H1 (cell line): ENCODE measurements around the gene R3HDML. TPM values are rescaled to one million over a fixed set of nuclear protein-coding genes. Genes with fewer than 3 reads are reported as not detected.

ENCODE experiments used
- CTCF ChIA-PET: fragments of 300-600 bp; sonication (Branson Sonifier 250); formaldehyde crosslinking; loops from one replicate; lab custom pipeline; 2021; ENCODE audit not compliant: partially characterized antibody; lab: Charles Lee
- POLR2A ChIA-PET: fragments of 300-600 bp; sonication (Branson Sonifier 250); formaldehyde crosslinking; loops from one replicate; lab custom pipeline; 2021; ENCODE audit warnings: inconsistent platforms; ENCODE audit not compliant: partially characterized antibody; lab: Charles Lee
- DNase-seq, 2 experiments: peaks; one replicate each; pipeline versions ENCODE4 v3.0.0 to v3.0.0-alpha.2; 2010 to 2022; ENCODE audit warnings: low spot score in 2 of 2, low read depth in 1 of 2, mixed read lengths in 1 of 2
- FAIRE-seq: peaks from 2 replicates; lab custom pipeline; 2011; peaks lifted over from hg19 to GRCh38; lab: Jason Lieb, UNC
- H2AFZ ChIP-seq: 2 replicates; pipeline ENCODE4 v1.8.1; 2012; ENCODE audit warnings: low read length, inconsistent platforms
- H2AK5ac ChIP-seq: 2 replicates; pipeline ENCODE4 v1.6.1; 2013; ENCODE audit warnings: low read depth, low read length
- H2BK120ac ChIP-seq: replicated peaks from 2 replicates; pipeline ENCODE3; 2013; ENCODE audit warnings: low read depth, low read length, inconsistent platforms
- H2BK12ac ChIP-seq: 2 replicates; pipeline ENCODE4 v1.6.1; 2013; ENCODE audit warnings: low read depth, low read length
- H2BK15ac ChIP-seq: 2 replicates; pipeline ENCODE4 v1.6.1; 2013; ENCODE audit warnings: low read length
- H2BK20ac ChIP-seq: 2 replicates; pipeline ENCODE4 v1.6.1; 2013; ENCODE audit warnings: low read length
- H2BK5ac ChIP-seq: 2 replicates; pipeline ENCODE4 v1.6.1; 2013; ENCODE audit warnings: low read depth, low read length
- H3K14ac ChIP-seq: 2 replicates; pipeline ENCODE4 v1.6.1; 2013; ENCODE audit warnings: inconsistent platforms; ENCODE audit not compliant: insufficient read length
- H3K18ac ChIP-seq: 2 replicates; pipeline ENCODE4 v1.6.1; 2013; ENCODE audit warnings: low read length; ENCODE audit errors: extremely low read depth
- H3K23ac ChIP-seq: 2 replicates; pipeline ENCODE4 v1.6.1; 2013; ENCODE audit warnings: inconsistent platforms; ENCODE audit not compliant: insufficient read length
- H3K23me2 ChIP-seq: 2 replicates; pipeline ENCODE4 v1.6.1; 2013; ENCODE audit warnings: low read depth, low read length
- H3K27ac ChIP-seq: 2 replicates; pipeline ENCODE4 v1.6.1; 2011; ENCODE audit warnings: low read depth, low read length, inconsistent platforms
- H3K27me3 ChIP-seq, 4 experiments: replicated peaks in 1 of 4; 1 replicate in 1 of 4; 2 replicates in 3 of 4; pipeline versions ENCODE4 v1.6.1 to v1.8.1; 2011 to 2013; ENCODE audit warnings: low read length in 3 of 4, mild to moderate bottlenecking in 3 of 4, inconsistent platforms in 2 of 4, mixed read lengths in 2 of 4, moderate library complexity in 1 of 4; ENCODE audit not compliant: control insufficient read depth in 3 of 4, insufficient read depth in 3 of 4; ENCODE audit errors: extremely low read depth in 1 of 4
- H3K36me3 ChIP-seq, 4 experiments: 2 replicates each; pipeline versions ENCODE4 v1.6.1 to v1.8.1; 2011 to 2013; ENCODE audit warnings: mild to moderate bottlenecking in 4 of 4, low read length in 3 of 4, moderate library complexity in 2 of 4, control low read depth in 1 of 4, inconsistent platforms in 1 of 4; ENCODE audit not compliant: insufficient read depth in 4 of 4, control insufficient read depth in 2 of 4
- H3K4ac ChIP-seq: replicated peaks from 2 replicates; pipeline ENCODE3; 2013; ENCODE audit warnings: low read length, low read depth, mixed read lengths, inconsistent platforms; ENCODE audit not compliant: insufficient read length
- H3K4me1 ChIP-seq, 4 experiments: replicated peaks in 1 of 4; 1 replicate in 1 of 4; 2 replicates in 3 of 4; pipeline versions ENCODE4 v1.6.1 to v1.8.1; 2011 to 2013; ENCODE audit warnings: low read length in 3 of 4, inconsistent platforms in 2 of 4, mixed read lengths in 1 of 4; ENCODE audit not compliant: insufficient read depth in 4 of 4, control insufficient read depth in 3 of 4
- H3K4me2 ChIP-seq, 2 experiments: 2 replicates each; pipeline versions ENCODE4 v1.6.1 to v1.8.1; 2011 to 2013; ENCODE audit warnings: low read depth in 2 of 2, low read length in 2 of 2, control low read depth in 1 of 2, inconsistent platforms in 1 of 2, mild to moderate bottlenecking in 1 of 2; ENCODE audit not compliant: insufficient read depth in 1 of 2
- H3K4me3 ChIP-seq, 4 experiments: fragments of 200-600, 300-600 bp in 1 of 4; sonication (generic), shearing (Covaris generic), sonication (Bioruptor Twin) in 1 of 4; 2 replicates each; pipeline versions ENCODE4 v1.5.1 to v1.8.1; 2011 to 2016; ENCODE audit warnings: low read length in 4 of 4, low read depth in 3 of 4, control low read depth in 2 of 4, inconsistent platforms in 2 of 4, mild to moderate bottlenecking in 2 of 4, mixed read lengths in 1 of 4, moderate library complexity in 1 of 4; ENCODE audit not compliant: insufficient read depth in 2 of 4; ENCODE audit errors: extremely low read depth in 1 of 4
- H3K56ac ChIP-seq: replicated peaks from 2 replicates; pipeline ENCODE3; 2013; ENCODE audit warnings: low read depth, mild to moderate bottlenecking, mixed read lengths, low read length, inconsistent platforms; ENCODE audit not compliant: insufficient read length
- H3K79me1 ChIP-seq: 2 replicates; pipeline ENCODE4 v1.6.1; 2013; ENCODE audit warnings: low read depth, low read length, control low read depth
- H3K79me2 ChIP-seq, 2 experiments: 2 replicates each; pipeline versions ENCODE4 v1.6.1 to v1.8.1; 2012 to 2013; ENCODE audit warnings: low read length in 2 of 2, mild to moderate bottlenecking in 2 of 2, inconsistent platforms in 1 of 2; ENCODE audit not compliant: insufficient read depth in 2 of 2, control insufficient read depth in 1 of 2
- H3K9ac ChIP-seq, 4 experiments: replicated peaks in 1 of 4; 1 replicate in 1 of 4; 2 replicates in 3 of 4; pipeline versions ENCODE4 v1.6.1 to v1.8.1; 2011 to 2013; ENCODE audit warnings: low read depth in 3 of 4, low read length in 3 of 4, control low read depth in 2 of 4, mild to moderate bottlenecking in 2 of 4, moderate library complexity in 2 of 4, inconsistent platforms in 1 of 4; ENCODE audit errors: extremely low read depth in 1 of 4
- H3K9me3 ChIP-seq, 2 experiments: 2 replicates each; pipeline versions ENCODE4 v1.6.1 to v1.8.1; 2012 to 2013; ENCODE audit warnings: mild to moderate bottlenecking in 2 of 2, moderate library complexity in 2 of 2, control low read depth in 1 of 2, inconsistent platforms in 1 of 2, low read depth in 1 of 2, low read length in 1 of 2, mixed read lengths in 1 of 2; ENCODE audit not compliant: insufficient read depth in 2 of 2
- H4K20me1 ChIP-seq, 2 experiments: replicated peaks in 1 of 2; 2 replicates each; pipeline versions ENCODE3 to v1.8.1; 2011 to 2013; ENCODE audit warnings: inconsistent platforms in 2 of 2, low read length in 2 of 2, mild to moderate bottlenecking in 1 of 2; ENCODE audit not compliant: insufficient read depth in 2 of 2, control insufficient read depth in 1 of 2
- H4K5ac ChIP-seq: 2 replicates; pipeline ENCODE4 v1.6.1; 2013; ENCODE audit warnings: low read length, low read depth, mixed read lengths, inconsistent platforms; ENCODE audit not compliant: insufficient read length
- H4K8ac ChIP-seq: 2 replicates; pipeline ENCODE4 v1.8.0; 2013; ENCODE audit warnings: mild to moderate bottlenecking, moderate library complexity, low read length, inconsistent platforms; ENCODE audit not compliant: insufficient read depth; ENCODE audit errors: extremely low read depth
- H4K91ac ChIP-seq: replicated peaks from 2 replicates; pipeline ENCODE3; 2013; ENCODE audit warnings: low read length, mixed read lengths, inconsistent platforms; ENCODE audit not compliant: insufficient read length
- CTCF ChIP-seq, 3 experiments: IDR thresholded peaks; 1 replicate in 2 of 3; 2 replicates in 1 of 3; pipeline versions ENCODE4 v1.5.1 to v1.6.1; 2011; ENCODE audit warnings: low read length in 3 of 3, mild to moderate bottlenecking in 3 of 3, inconsistent platforms in 2 of 3, low read depth in 1 of 3, moderate library complexity in 1 of 3; ENCODE audit not compliant: insufficient read depth in 1 of 3; ENCODE audit errors: control extremely low read depth in 1 of 3
- WGBS, 2 experiments: shearing (Covaris generic) in 1 of 2; methylation state at CpG; one replicate each; pipeline versions ENCODE4 v1.1.6 to v1.1.7; 2013 to 2015; ENCODE audit warnings: low lambda C conversion rate in 2 of 2, mixed read lengths in 2 of 2, inconsistent platforms in 1 of 2, low coverage in 1 of 2, missing lambda C conversion rate in 1 of 2; ENCODE audit not compliant: insufficient replicate concordance in 2 of 2, insufficient coverage in 1 of 2, insufficient read length in 1 of 2; ENCODE audit errors: extremely low coverage in 1 of 2, missing lambda C conversion rate in 1 of 2; 5-methylcytosine and 5-hydroxymethylcytosine counted together
- polyA plus RNA-seq, 7 experiments: library from polyadenylated mRNA; depleted of rRNA in 3 of 7; stranded (reverse) in 5 of 7; unstranded in 2 of 7; fragments of >200 nt in 5 of 7; fragments of 200-250 nt in 2 of 7; gene quantifications; 1 replicate in 5 of 7; 2 replicates in 1 of 7; 4 replicates in 1 of 7; pipeline versions ENCODE4 v1.2.1 to v1.2.3, GENCODE V29; 2011 to 2013; ENCODE audit warnings: missing spikeins in 2 of 7, mixed read lengths in 2 of 7
- total RNA-seq: library from RNA; stranded (reverse); fragmentation: NEBNext Ultra II Directional; extraction: Animal tissue kit (Norgen Biotek cat#: 25700); gene quantifications from 2 replicates; pipeline ENCODE4 v1.2.1, GENCODE V29; 2021

R3HDML gene
- total and polyA plus RNA-seq, 2 of the 8 experiments (the other 6 are each of a cell fraction or from before 2014, with no cell fraction given) = not detected

GRCh38 chr20:44361021-44361420 is 24.2 kb downstream of the R3HDML start:
- Histone ChIP-seq H3K9ac (no peak overlapping the region), H3K18ac (no peak overlapping the region), H2BK5ac (no peak overlapping the region), H3K27ac (no peak overlapping the region), H3K4me2 (no peak overlapping the region), H2AFZ (no peak overlapping the region), H3K79me1 (no peaks in the 10 kb centered on the region), H3K14ac (no peak overlapping the region), H4K8ac (no peak overlapping the region), H4K5ac (no peak overlapping the region), H3K23me2 (peaks cover 5% of the 10 kb centered on the region; the same call in 1 of the 2 replicates), H3K4me1 (no peaks in the 10 kb centered on the region), H3K23ac (no peak overlapping the region), H3K4ac (no peak overlapping the region), H2AK5ac (no peak overlapping the region), H2BK20ac (no peak overlapping the region), H3K36me3 (no peaks in the 10 kb centered on the region), H4K20me1 (no peaks in the 10 kb centered on the region), H3K9me3 (no peaks in the 10 kb centered on the region), H3K4me3 (no peak overlapping the region), H2BK15ac (no peak overlapping the region), H3K27me3 (no peaks in the 10 kb centered on the region), H3K56ac (no peak overlapping the region), H4K91ac (no peak overlapping the region), H3K79me2 (no peaks in the 10 kb centered on the region), H2BK120ac (no peak overlapping the region), H2BK12ac (no peak overlapping the region)
- no peak for DNase-seq
- POLR2A ChIA-PET = no interaction called here
- 77% methylated on average over 3 of the region's 3 CpGs; no CpG with 5 or more reads in 1 of the 2 experiments for WGBS, 2 experiments
- FAIRE-seq = no peak
- CTCF ChIA-PET = interaction anchor here (1.0 to 2.5 kb wide), 5 partner anchors 8 to 144 kb away, joined by 3 to 8 read pairs (median 4); partner anchors contain the start of gene FITM2
- TF ChIP-seq CTCF (IDR thresholded peaks at IDR 0.05; ENCODE audit: control extremely low read depth in 1 of 3, insufficient read depth in 1 of 3, low read depth in 1 of 3, low read length in 3 of 3) = no peak
